C4-2B (cell line): ENCODE data around the gene CARD18.

Source experiments
- H3K27ac ChIP-seq: fragments of 450-650 bp; 2 replicates; pipeline ENCODE4 v1.5.1; 2017
- CTCF ChIP-seq: fragments of 450-650 bp; conservative IDR thresholded peaks from 2 replicates; pipeline ENCODE4 v1.5.1; 2017; ENCODE audit warnings: mild to moderate bottlenecking
- ZFX ChIP-seq: fragments of 450-650 bp; IDR thresholded peaks from 2 replicates; pipeline ENCODE4 v1.6.1; 2017

Gene CARD18

GRCh38 chr11:105167244-105167643 lies 27.7 kb upstream of the CARD18 start:
- no peak overlapping the region for H3K27ac ChIP-seq
- TF ChIP-seq CTCF (no peak), ZFX (no peak)

- H3K27ac ChIP-seq = no peak overlapping the region
- TF ChIP-seq CTCF (no peak), ZFX (no peak)
Observed at GRCh38 chr11:105164208-105164607, 24.6 kb upstream of the CARD18 start.

- no peak overlapping the region for H3K27ac ChIP-seq
- TF ChIP-seq ZFX (no peak), CTCF (no peak)
Observed at GRCh38 chr11:105162506-105162905, 22.9 kb upstream of the CARD18 start.

- TF ChIP-seq ZFX (no peak), CTCF (no peak)
Observed at GRCh38 chr11:105158436-105158835, 18.9 kb upstream of the CARD18 start.

GRCh38 chr11:105156720-105157119 lies 17.2 kb upstream of the CARD18 start:
- no peak for TF ChIP-seq CTCF
- no peak for TF ChIP-seq ZFX
- H3K27ac ChIP-seq = no peak overlapping the region

More at GRCh38 chr11:105158436-105158835, 18.9 kb upstream of the CARD18 start:
- no peak overlapping the region for H3K27ac ChIP-seq

- TF ChIP-seq ZFX (no peak), CTCF (no peak)
- no peak overlapping the region for H3K27ac ChIP-seq
Observed at GRCh38 chr11:105156231-105156630, 16.7 kb upstream of the CARD18 start.

- H3K27ac ChIP-seq = no peak overlapping the region
- TF ChIP-seq ZFX = no peak
- TF ChIP-seq CTCF = no peak
Observed at GRCh38 chr11:105155679-105156078, 16.1 kb upstream of the CARD18 start.

GRCh38 chr11:105153392-105153791 lies 13.8 kb upstream of the CARD18 start:
- TF ChIP-seq CTCF (no peak), ZFX (no peak)

More at GRCh38 chr11:105153392-105153791, 13.8 kb upstream of the CARD18 start:
- no peak overlapping the region for H3K27ac ChIP-seq
